DND-41 (cell line): ENCODE results near the gene C10orf90.

Experiments used
- ATAC-seq: fragments of 200-7000 bp; cut with Tn5 transposase; 3 replicates; pipeline ENCODE4 v1.9.1; 2021; ENCODE audit warnings: low read depth; ENCODE audit not compliant: insufficient read depth
- DNase-seq: peaks from one replicate; pipeline ENCODE4 v3.0.0-alpha.2; 2020
- H2AFZ ChIP-seq: 2 replicates; pipeline ENCODE4 v1.6.0; 2012; ENCODE audit warnings: low read depth, low read length
- H3K27ac ChIP-seq: 2 replicates; pipeline ENCODE4 v1.5.1; 2012; ENCODE audit warnings: low read length, inconsistent platforms
- H3K27me3 ChIP-seq: fragments of 200-600 bp; sonication (generic); 2 replicates; pipeline ENCODE4 v1.6.0; 2012; ENCODE audit warnings: low read length, mild to moderate bottlenecking, inconsistent platforms; ENCODE audit not compliant: insufficient read depth, poor library complexity
- H3K36me3 ChIP-seq: 2 replicates; pipeline ENCODE4 v1.5.1; 2012; ENCODE audit warnings: low read length, inconsistent platforms; ENCODE audit not compliant: insufficient read depth
- H3K4me1 ChIP-seq: 2 replicates; pipeline ENCODE4 v1.5.1; 2012; ENCODE audit warnings: mild to moderate bottlenecking, low read length; ENCODE audit not compliant: insufficient read depth
- H3K4me2 ChIP-seq: 2 replicates; pipeline ENCODE4 v1.6.0; 2012; ENCODE audit warnings: mild to moderate bottlenecking, moderate library complexity, low read length, inconsistent platforms; ENCODE audit not compliant: insufficient read depth
- H3K4me3 ChIP-seq, 2 experiments: fragments of 200-600 bp in 1 of 2; shearing (Covaris generic) in 1 of 2; 2 replicates each; pipeline ENCODE4 v1.5.1; 2012 to 2016; ENCODE audit warnings: inconsistent platforms in 2 of 2, low read length in 2 of 2, mild to moderate bottlenecking in 2 of 2, low read depth in 1 of 2, moderate library complexity in 1 of 2
- H3K79me2 ChIP-seq: 2 replicates; pipeline ENCODE4 v1.6.0; 2012; ENCODE audit warnings: low read length, inconsistent platforms; ENCODE audit not compliant: insufficient read depth
- H3K9ac ChIP-seq: 2 replicates; pipeline ENCODE4 v1.6.0; 2012; ENCODE audit warnings: low read depth, mild to moderate bottlenecking, inconsistent platforms, low read length, moderate library complexity
- H3K9me3 ChIP-seq: 2 replicates; pipeline ENCODE4 v1.5.1; 2012; ENCODE audit warnings: low read length, moderate library complexity, mild to moderate bottlenecking, inconsistent platforms; ENCODE audit not compliant: insufficient read depth, severe bottlenecking
- H4K20me1 ChIP-seq: 2 replicates; pipeline ENCODE4 v1.6.0; 2012; ENCODE audit warnings: low read length; ENCODE audit not compliant: insufficient read depth
- EZH2 ChIP-seq: IDR thresholded peaks from 3 replicates; pipeline ENCODE4 v1.6.1; 2012; ENCODE audit warnings: borderline replicate concordance, low read depth, mild to moderate bottlenecking, moderate library complexity, low read length, inconsistent platforms; ENCODE audit not compliant: severe bottlenecking
- TF ChIP-seq, protein P1 (sequence below): IDR thresholded peaks from 2 replicates; pipeline ENCODE4 v1.5.1; 2012; ENCODE audit warnings: borderline replicate concordance, low read length, moderate library complexity, mild to moderate bottlenecking; ENCODE audit not compliant: poor library complexity, severe bottlenecking; ENCODE audit errors: extremely low read depth

Gene C10orf90

DNA sequence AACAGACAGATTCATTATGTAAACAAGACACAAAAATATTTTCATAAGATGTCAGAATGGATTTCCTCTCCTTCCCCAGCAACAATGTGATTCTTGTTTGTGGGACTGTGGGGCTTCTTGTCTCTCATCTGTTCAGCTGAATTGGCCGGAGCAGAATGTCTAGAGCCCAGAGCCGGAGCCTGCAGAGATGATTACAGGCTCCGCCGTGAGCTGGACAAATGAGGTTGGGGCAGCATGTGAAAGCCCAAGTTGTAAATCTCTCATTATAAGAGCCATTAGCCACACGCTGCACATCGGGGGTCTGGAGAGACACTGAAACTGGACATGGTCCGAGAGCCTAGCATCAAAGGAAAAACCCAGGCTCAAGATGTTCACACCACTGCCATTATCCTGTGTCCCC, 145.2 kb downstream of the C10orf90 start:
- Histone ChIP-seq H4K20me1 (no peaks in the 10 kb centered on the region), H3K27ac (no peak overlapping the region)
- ATAC-seq, result no peak

DNA sequence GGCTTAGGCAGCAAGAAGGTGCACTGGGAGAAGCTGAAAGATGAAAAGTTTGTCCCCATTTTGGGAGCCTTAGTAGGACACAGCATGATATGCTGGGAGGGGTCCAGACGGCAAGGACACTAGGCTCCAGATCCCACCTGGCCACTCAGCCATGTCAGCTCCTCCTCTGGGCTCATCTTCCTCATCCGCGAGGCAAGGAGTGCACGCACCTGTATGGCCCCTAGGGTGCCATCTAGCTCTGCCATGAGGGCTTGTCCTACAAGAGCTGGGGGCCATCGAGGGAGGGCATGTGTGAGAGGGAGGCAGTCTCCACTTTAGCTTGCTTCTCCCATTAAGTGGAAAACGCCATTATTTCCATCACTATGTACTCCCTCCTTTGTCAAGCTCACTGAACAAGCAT, 146.0 kb downstream of the C10orf90 start:
- Histone ChIP-seq H4K20me1 (no peaks in the 10 kb centered on the region), H2AFZ (no peak overlapping the region), H3K36me3 (no peaks in the 10 kb centered on the region), H3K79me2 (no peaks in the 10 kb centered on the region), H3K9me3 (no peaks in the 10 kb centered on the region), H3K27me3 (no peaks in the 10 kb centered on the region), H3K9ac (no peak overlapping the region), H3K27ac (no peak overlapping the region), H3K4me3 (no peak overlapping the region), H3K4me1 (no peaks in the 10 kb centered on the region), H3K4me2 (no peak overlapping the region)
- no peak for ATAC-seq
- TF ChIP-seq EZH2, result no peak
- TF ChIP-seq, protein P1, sequence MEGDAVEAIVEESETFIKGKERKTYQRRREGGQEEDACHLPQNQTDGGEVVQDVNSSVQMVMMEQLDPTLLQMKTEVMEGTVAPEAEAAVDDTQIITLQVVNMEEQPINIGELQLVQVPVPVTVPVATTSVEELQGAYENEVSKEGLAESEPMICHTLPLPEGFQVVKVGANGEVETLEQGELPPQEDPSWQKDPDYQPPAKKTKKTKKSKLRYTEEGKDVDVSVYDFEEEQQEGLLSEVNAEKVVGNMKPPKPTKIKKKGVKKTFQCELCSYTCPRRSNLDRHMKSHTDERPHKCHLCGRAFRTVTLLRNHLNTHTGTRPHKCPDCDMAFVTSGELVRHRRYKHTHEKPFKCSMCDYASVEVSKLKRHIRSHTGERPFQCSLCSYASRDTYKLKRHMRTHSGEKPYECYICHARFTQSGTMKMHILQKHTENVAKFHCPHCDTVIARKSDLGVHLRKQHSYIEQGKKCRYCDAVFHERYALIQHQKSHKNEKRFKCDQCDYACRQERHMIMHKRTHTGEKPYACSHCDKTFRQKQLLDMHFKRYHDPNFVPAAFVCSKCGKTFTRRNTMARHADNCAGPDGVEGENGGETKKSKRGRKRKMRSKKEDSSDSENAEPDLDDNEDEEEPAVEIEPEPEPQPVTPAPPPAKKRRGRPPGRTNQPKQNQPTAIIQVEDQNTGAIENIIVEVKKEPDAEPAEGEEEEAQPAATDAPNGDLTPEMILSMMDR, result no peak
- DNase-seq, result no peak

More for the DNA sequence above, 145.2 kb downstream of the C10orf90 start:
- Histone ChIP-seq H2AFZ (no peak overlapping the region), H3K79me2 (no peaks in the 10 kb centered on the region), H3K36me3 (no peaks in the 10 kb centered on the region), H3K4me1 (no peaks in the 10 kb centered on the region), H3K9ac (no peak overlapping the region), H3K4me3 (no peak overlapping the region), H3K9me3 (no peaks in the 10 kb centered on the region), H3K27me3 (no peaks in the 10 kb centered on the region), H3K4me2 (no peak overlapping the region)
- no peak for DNase-seq
- TF ChIP-seq, protein P1, result no peak
- TF ChIP-seq EZH2, result no peak

DNA sequence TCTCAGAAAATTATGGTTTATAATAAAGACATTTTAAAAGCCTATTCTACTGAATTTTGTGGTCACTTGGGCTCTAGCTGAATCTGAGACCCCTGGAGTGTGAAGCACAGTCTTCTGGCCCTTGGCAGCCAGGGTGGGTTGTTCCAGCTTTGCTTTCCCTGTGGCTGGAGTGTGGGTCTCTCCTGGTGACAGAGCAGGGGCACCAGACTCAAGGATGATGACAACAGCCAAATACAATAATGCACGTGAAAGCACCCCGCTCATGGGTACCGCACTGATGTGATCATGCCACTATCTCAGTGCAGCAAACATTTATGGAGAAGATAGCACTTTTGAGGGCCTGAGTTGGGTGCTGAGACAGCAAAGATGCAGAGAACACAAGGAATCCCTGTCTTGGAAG, 147.4 kb downstream of the C10orf90 start:
- H3K27ac ChIP-seq, result no peak overlapping the region
- no peaks in the 10 kb centered on the region for H3K36me3 ChIP-seq
- H3K4me2 ChIP-seq, result no peak overlapping the region
- ATAC-seq (no peak), DNase-seq (no peak)
- H4K20me1 ChIP-seq, result no peaks in the 10 kb centered on the region
- no peaks in the 10 kb centered on the region for H3K79me2 ChIP-seq
- TF ChIP-seq, protein P1, result no peak
- TF ChIP-seq EZH2, result no peak
- H2AFZ ChIP-seq, result no peak overlapping the region
- no peaks in the 10 kb centered on the region for H3K27me3 ChIP-seq
- H3K9ac ChIP-seq, result no peak overlapping the region
- no peaks in the 10 kb centered on the region for H3K9me3 ChIP-seq
- no peak overlapping the region for H3K4me3 ChIP-seq
- H3K4me1 ChIP-seq, result no peaks in the 10 kb centered on the region

DNA sequence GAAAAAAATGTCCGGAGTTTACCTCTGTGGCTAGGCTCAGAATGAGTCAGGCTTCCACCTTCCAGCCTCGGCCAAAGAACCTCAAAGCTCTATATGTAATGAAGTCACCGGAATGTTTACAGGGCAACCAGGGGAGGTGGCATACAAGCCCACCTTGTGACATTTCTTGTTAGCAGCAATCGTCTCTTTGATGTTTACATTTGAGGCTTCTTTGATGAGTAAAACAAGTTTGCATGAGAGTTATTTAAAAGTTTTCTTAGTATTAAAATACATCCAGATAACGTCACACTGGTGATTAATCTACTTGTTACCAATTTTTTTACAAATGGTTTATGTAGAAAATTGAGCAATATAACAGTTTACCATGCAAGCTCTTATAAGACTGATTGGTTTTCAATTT, 149.1 kb downstream of the C10orf90 start:
- H3K36me3 ChIP-seq, result no peaks in the 10 kb centered on the region
- no peak overlapping the region for H3K4me2 ChIP-seq
- no peaks in the 10 kb centered on the region for H3K79me2 ChIP-seq
- no peaks in the 10 kb centered on the region for H3K4me1 ChIP-seq
- H3K9ac ChIP-seq, result no peak overlapping the region
- H3K4me3 ChIP-seq, result no peak overlapping the region
- ATAC-seq (no peak), DNase-seq (no peak)
- H3K27ac ChIP-seq, result no peak overlapping the region
- H2AFZ ChIP-seq, result no peak overlapping the region
- no peaks in the 10 kb centered on the region for H4K20me1 ChIP-seq
- no peak for TF ChIP-seq EZH2
- TF ChIP-seq, protein P1, result no peak
- H3K27me3 ChIP-seq, result no peaks in the 10 kb centered on the region
- no peaks in the 10 kb centered on the region for H3K9me3 ChIP-seq
